ENCODE results near the gene OR2B2.

OR2B2 gene

DNA sequence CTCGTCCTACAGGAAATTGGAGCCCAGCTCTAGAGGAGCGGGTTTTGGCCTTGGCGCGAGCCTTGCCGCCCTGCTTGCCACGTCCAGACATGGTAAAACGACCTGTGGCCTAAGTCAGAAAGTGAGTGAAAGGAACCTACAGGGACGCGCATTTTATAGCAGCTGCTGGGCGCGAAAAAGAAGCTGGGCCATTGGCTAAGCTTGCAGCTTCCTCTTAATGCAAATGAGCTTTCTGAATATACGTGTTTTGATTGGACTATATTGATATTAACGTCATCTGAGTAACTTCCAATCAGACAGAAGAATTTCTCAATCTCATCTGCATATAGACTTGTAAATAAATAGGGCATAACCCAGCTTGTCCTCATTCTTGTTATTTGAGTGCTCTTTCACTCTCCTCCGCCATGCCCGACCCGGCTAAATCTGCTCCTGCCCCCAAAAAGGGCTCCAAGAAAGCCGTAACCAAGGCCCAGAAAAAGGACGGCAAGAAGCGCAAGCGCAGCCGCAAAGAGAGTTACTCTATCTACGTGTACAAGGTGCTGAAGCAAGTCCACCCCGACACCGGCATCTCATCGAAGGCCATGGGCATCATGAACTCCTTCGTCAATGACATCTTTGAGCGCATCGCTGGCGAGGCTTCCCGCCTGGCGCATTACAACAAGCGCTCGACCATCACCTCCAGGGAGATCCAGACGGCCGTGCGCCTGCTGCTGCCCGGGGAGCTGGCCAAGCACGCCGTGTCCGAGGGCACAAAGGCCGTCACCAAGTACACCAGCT is 18.9 kb downstream of the OR2B2 start:
- H3K4me1 ChIP-seq (ENCODE audit: insufficient read depth, low read length, severe bottlenecking) = peaks cover 42% of the 10 kb centered on the region
- no peaks in the 10 kb centered on the region for H3K27me3 ChIP-seq (ENCODE audit: insufficient read depth, low read length)
- peak overlapping the region; percentile 99 for H3K27ac ChIP-seq (ENCODE audit: low read depth, low read length, poor library complexity, severe bottlenecking)
- H4K20me1 ChIP-seq (ENCODE audit: insufficient read depth, low read length) = no peaks in the 10 kb centered on the region
- no peaks in the 10 kb centered on the region; the same call in 1 of the 2 replicates for H3K36me3 ChIP-seq (ENCODE audit: insufficient read depth, low read length)
- peak overlapping the region; percentile 98 for H3K9ac ChIP-seq (ENCODE audit: low read length)
- H3K4me2 ChIP-seq (ENCODE audit: low read length) = peak overlapping the region; percentile 92
- H3K4me3 ChIP-seq (ENCODE audit: low read depth, low read length, poor library complexity, severe bottlenecking) = peak overlapping the region; percentile 82
- peaks cover 23% of the 10 kb centered on the region; the same call in 1 of the 2 replicates for H3F3A ChIP-seq (ENCODE audit: insufficient read depth, low read length)
- H3K79me2 ChIP-seq (ENCODE audit: insufficient read depth, low read length) = no peaks in the 10 kb centered on the region
- no peak overlapping the region for H2AFZ ChIP-seq (ENCODE audit: low read length)
- no peaks in the 10 kb centered on the region for H3K9me2 ChIP-seq (ENCODE audit: low read depth, low read length)
- TF ChIP-seq, protein P1, sequence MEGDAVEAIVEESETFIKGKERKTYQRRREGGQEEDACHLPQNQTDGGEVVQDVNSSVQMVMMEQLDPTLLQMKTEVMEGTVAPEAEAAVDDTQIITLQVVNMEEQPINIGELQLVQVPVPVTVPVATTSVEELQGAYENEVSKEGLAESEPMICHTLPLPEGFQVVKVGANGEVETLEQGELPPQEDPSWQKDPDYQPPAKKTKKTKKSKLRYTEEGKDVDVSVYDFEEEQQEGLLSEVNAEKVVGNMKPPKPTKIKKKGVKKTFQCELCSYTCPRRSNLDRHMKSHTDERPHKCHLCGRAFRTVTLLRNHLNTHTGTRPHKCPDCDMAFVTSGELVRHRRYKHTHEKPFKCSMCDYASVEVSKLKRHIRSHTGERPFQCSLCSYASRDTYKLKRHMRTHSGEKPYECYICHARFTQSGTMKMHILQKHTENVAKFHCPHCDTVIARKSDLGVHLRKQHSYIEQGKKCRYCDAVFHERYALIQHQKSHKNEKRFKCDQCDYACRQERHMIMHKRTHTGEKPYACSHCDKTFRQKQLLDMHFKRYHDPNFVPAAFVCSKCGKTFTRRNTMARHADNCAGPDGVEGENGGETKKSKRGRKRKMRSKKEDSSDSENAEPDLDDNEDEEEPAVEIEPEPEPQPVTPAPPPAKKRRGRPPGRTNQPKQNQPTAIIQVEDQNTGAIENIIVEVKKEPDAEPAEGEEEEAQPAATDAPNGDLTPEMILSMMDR (IDR thresholded peaks at IDR 0.05; ENCODE audit: low read length) = no peak
- no peak for TF ChIP-seq EZH2 (IDR thresholded peaks at IDR 0.05; ENCODE audit: borderline replicate concordance, low read length)
- H3K9me3 ChIP-seq (ENCODE audit: low read length) = no peaks in the 10 kb centered on the region

DNA sequence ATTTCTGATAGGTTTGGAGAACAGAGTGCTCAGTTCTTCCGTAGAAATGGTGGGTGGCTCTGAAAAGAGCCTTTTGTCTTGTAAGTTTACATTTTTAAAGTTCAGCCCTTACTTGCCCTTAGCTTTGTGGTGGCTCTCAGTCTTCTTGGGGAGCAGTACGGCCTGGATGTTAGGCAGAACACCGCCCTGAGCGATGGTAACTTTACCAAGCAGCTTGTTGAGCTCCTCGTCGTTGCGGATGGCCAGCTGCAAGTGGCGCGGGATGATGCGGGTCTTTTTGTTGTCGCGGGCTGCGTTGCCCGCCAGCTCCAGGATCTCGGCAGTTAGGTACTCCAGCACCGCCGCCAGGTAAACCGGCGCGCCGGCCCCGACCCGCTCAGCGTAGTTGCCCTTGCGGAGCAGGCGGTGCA is 19.5 kb downstream of the OR2B2 start:
- H3K4me1 ChIP-seq (ENCODE audit: insufficient read depth, low read length, severe bottlenecking) = peaks cover 48% of the 10 kb centered on the region
- peak overlapping the region; percentile 99 for H3K27ac ChIP-seq (ENCODE audit: low read depth, low read length, poor library complexity, severe bottlenecking)
- TF ChIP-seq EZH2 (IDR thresholded peaks at IDR 0.05; ENCODE audit: borderline replicate concordance, low read length) = no peak
- TF ChIP-seq, protein P1 (IDR thresholded peaks at IDR 0.05; ENCODE audit: low read length) = no peak
- H2AFZ ChIP-seq (ENCODE audit: low read length) = no peak overlapping the region
- H4K20me1 ChIP-seq (ENCODE audit: insufficient read depth, low read length) = no peaks in the 10 kb centered on the region
- peaks cover 23% of the 10 kb centered on the region; the same call in 1 of the 2 replicates for H3F3A ChIP-seq (ENCODE audit: insufficient read depth, low read length)
- no peaks in the 10 kb centered on the region for H3K9me3 ChIP-seq (ENCODE audit: low read length)
- H3K9me2 ChIP-seq (ENCODE audit: low read depth, low read length) = no peaks in the 10 kb centered on the region
- peak overlapping the region; percentile 82 for H3K4me3 ChIP-seq (ENCODE audit: low read depth, low read length, poor library complexity, severe bottlenecking)
- peak overlapping the region; percentile 89 for H3K4me2 ChIP-seq (ENCODE audit: low read length)
- no peaks in the 10 kb centered on the region; the same call in 1 of the 2 replicates for H3K36me3 ChIP-seq (ENCODE audit: insufficient read depth, low read length)
- peak overlapping the region; percentile 97 for H3K9ac ChIP-seq (ENCODE audit: low read length)
- H3K27me3 ChIP-seq (ENCODE audit: insufficient read depth, low read length) = no peaks in the 10 kb centered on the region
- H3K79me2 ChIP-seq (ENCODE audit: insufficient read depth, low read length) = no peaks in the 10 kb centered on the region

DNA sequence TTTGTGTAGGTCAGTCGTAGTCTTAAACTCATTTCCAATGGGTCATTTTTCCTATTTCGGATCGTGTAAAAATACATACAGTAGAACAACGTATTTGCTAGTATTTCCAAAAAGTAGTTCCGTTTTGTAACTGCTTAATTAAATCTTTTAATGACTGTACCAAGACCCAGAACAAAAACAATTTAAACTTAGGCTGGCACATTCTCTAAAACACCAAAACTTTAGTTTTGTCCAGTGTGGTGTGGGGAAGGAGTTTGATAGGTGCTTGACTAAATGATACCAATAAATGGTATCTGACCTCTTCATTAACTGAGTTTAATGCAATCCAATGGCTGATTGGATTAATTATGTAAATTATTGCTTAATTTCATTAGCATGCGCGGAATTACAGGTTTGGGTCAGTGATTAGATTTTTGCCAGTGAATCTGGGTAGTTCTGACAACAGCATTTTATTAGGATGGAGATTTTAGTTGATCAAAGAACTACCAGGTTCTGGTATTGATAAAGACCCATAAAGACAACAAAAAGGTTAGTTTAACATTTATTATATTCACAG is 20.8 kb downstream of the OR2B2 start:
- no peak overlapping the region for H2AFZ ChIP-seq (ENCODE audit: low read length)
- H3K9me2 ChIP-seq (ENCODE audit: low read depth, low read length) = no peaks in the 10 kb centered on the region
- H3K27ac ChIP-seq (ENCODE audit: low read depth, low read length, poor library complexity, severe bottlenecking) = peak overlapping the region; percentile 99
- no peaks in the 10 kb centered on the region for H4K20me1 ChIP-seq (ENCODE audit: insufficient read depth, low read length)
- H3K27me3 ChIP-seq (ENCODE audit: insufficient read depth, low read length) = no peaks in the 10 kb centered on the region
- H3K4me1 ChIP-seq (ENCODE audit: insufficient read depth, low read length, severe bottlenecking) = peaks cover 45% of the 10 kb centered on the region
- no peaks in the 10 kb centered on the region for H3K79me2 ChIP-seq (ENCODE audit: insufficient read depth, low read length)
- H3K4me3 ChIP-seq (ENCODE audit: low read depth, low read length, poor library complexity, severe bottlenecking) = peak overlapping the region; percentile 82
- no peaks in the 10 kb centered on the region for H3K9me3 ChIP-seq (ENCODE audit: low read length)
- H3K36me3 ChIP-seq (ENCODE audit: insufficient read depth, low read length) = no peaks in the 10 kb centered on the region; the same call in 1 of the 2 replicates
- no peak for TF ChIP-seq EZH2 (IDR thresholded peaks at IDR 0.05; ENCODE audit: borderline replicate concordance, low read length)
- TF ChIP-seq, protein P1 (IDR thresholded peaks at IDR 0.05; ENCODE audit: low read length) = no peak
- peak overlapping the region; percentile 97 for H3K9ac ChIP-seq (ENCODE audit: low read length)
- peaks cover 23% of the 10 kb centered on the region; the same call in 1 of the 2 replicates for H3F3A ChIP-seq (ENCODE audit: insufficient read depth, low read length)
- H3K4me2 ChIP-seq (ENCODE audit: low read length) = peak overlapping the region; percentile 89
